ENCODE data around the gene MYBPC2. TPM values are rescaled to one million over a fixed set of nuclear protein-coding genes. Genes with fewer than 3 reads are reported as not detected.

The MYBPC2 gene
- total RNA-seq, 1 donor from 2014 or later: 1.4 TPM

DNA sequence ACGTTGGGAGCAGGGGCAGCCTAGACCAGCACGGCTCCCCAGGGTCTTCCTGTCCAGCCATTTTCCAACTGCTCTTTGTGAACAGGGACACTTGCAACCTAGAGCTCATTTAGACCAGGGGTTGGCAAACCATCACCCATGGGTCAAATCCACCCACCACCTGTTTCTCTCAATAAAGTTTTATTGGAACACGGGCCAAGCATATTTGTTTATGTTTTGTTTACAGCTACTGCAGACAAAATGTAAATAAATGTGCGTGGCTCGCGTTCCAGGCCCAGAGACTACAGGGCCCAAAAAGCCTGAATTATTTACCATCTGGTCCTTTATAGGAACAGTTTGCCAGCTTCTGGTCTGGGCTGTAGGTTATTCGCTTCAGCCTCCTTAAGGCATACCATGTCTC, 30.3 kb downstream of the MYBPC2 start:
- ChIA-PET CTCF (interaction anchor here (1.0 to 4.1 kb wide), 6 partner anchors 48 to 211 kb away, joined by 4 to 92 read pairs (median 6); no protein-coding TSS in a partner anchor), POLR2A (interaction anchor here (0.6 to 1.1 kb wide), 3 partner anchors 16 to 1491 kb away, joined by 3 to 5 read pairs (median 4); no protein-coding TSS in a partner anchor)
- H3K4me1 Mint-ChIP-seq: peaks cover 24% of the 10 kb centered on the region
- H3K36me3 Mint-ChIP-seq (ENCODE audit: low read depth): no peaks in the 10 kb centered on the region
- H3K4me3 Mint-ChIP-seq: no peak overlapping the region
- DNase-seq: no peak
- no peak overlapping the region for H3K27ac Mint-ChIP-seq
- TF ChIP-seq, protein P1, sequence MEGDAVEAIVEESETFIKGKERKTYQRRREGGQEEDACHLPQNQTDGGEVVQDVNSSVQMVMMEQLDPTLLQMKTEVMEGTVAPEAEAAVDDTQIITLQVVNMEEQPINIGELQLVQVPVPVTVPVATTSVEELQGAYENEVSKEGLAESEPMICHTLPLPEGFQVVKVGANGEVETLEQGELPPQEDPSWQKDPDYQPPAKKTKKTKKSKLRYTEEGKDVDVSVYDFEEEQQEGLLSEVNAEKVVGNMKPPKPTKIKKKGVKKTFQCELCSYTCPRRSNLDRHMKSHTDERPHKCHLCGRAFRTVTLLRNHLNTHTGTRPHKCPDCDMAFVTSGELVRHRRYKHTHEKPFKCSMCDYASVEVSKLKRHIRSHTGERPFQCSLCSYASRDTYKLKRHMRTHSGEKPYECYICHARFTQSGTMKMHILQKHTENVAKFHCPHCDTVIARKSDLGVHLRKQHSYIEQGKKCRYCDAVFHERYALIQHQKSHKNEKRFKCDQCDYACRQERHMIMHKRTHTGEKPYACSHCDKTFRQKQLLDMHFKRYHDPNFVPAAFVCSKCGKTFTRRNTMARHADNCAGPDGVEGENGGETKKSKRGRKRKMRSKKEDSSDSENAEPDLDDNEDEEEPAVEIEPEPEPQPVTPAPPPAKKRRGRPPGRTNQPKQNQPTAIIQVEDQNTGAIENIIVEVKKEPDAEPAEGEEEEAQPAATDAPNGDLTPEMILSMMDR (IDR thresholded peaks at IDR 0.05): no peak
- ATAC-seq (ENCODE audit: low read depth): no peak
- intact Hi-C loops (cut with micrococcal nuclease): no loop called here
- peaks cover 2% of the 10 kb centered on the region for H3K27me3 Mint-ChIP-seq
- H3K9me3 Mint-ChIP-seq: no peaks in the 10 kb centered on the region

DNA sequence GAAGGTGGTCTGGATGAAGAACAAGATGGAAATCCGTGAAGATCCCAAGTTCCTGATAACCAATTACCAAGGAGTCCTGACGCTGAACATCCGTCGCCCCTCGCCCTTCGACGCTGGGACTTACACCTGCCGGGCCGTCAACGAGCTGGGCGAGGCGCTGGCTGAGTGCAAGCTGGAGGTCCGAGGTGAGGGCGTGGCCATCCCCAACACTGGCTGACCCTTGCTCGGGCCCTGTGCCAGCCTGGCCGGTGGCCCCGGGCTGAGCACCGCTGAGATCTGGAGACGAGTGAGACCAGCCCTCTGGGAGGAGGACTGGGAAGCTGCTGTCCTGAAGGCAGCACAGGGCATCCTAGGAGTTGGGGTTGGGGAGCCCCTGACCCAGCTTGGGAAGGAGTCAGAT, 31.7 kb downstream of the MYBPC2 start:
- POLR2A ChIA-PET: no interaction called here
- H3K27ac Mint-ChIP-seq: no peak overlapping the region
- H3K9me3 Mint-ChIP-seq: no peaks in the 10 kb centered on the region
- no peak for ATAC-seq (ENCODE audit: low read depth)
- H3K36me3 Mint-ChIP-seq (ENCODE audit: low read depth): no peaks in the 10 kb centered on the region
- CTCF ChIA-PET: no interaction called here
- DNase-seq: no peak
- H3K4me1 Mint-ChIP-seq: peaks cover 19% of the 10 kb centered on the region
- H3K4me3 Mint-ChIP-seq: no peak overlapping the region
- TF ChIP-seq, protein P1 (IDR thresholded peaks at IDR 0.05): no peak
- intact Hi-C loops (cut with micrococcal nuclease): no loop called here
- H3K27me3 Mint-ChIP-seq: peaks cover 5% of the 10 kb centered on the region

DNA sequence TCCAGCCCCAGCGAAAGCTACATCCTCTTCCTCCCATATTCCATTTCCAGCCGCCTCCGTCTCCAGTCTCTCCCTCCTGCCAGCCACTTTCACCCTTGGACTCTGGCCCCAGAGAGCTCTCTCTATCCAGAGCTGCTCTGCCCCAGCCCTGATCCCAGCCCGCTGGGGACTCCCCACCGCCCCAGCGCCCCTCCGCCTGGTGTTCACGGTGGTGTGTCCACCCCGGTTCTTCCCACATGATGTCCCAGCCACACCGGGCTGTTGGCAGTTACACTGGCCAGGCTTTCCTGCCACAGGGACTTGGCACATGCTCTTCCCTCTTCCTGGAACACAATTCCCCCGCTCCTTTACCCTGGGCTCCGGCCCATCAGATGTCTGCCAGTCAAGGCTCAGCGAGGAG, 32.3 kb downstream of the MYBPC2 start:
- no peaks in the 10 kb centered on the region for H3K36me3 Mint-ChIP-seq (ENCODE audit: low read depth)
- ChIA-PET POLR2A (interaction anchor here (0.6 kb wide), 1 partner anchor 60 kb away, joined by 3 read pairs; no protein-coding TSS in a partner anchor), CTCF (no interaction called here)
- H3K9me3 Mint-ChIP-seq: no peaks in the 10 kb centered on the region
- no peak overlapping the region for H3K27ac Mint-ChIP-seq
- TF ChIP-seq, protein P1 (IDR thresholded peaks at IDR 0.05): no peak
- no peak for ATAC-seq (ENCODE audit: low read depth)
- no peak overlapping the region for H3K4me3 Mint-ChIP-seq
- no peak for DNase-seq
- peaks cover 13% of the 10 kb centered on the region for H3K4me1 Mint-ChIP-seq
- peaks cover 5% of the 10 kb centered on the region for H3K27me3 Mint-ChIP-seq
- intact Hi-C loops (cut with micrococcal nuclease): no loop called here

DNA sequence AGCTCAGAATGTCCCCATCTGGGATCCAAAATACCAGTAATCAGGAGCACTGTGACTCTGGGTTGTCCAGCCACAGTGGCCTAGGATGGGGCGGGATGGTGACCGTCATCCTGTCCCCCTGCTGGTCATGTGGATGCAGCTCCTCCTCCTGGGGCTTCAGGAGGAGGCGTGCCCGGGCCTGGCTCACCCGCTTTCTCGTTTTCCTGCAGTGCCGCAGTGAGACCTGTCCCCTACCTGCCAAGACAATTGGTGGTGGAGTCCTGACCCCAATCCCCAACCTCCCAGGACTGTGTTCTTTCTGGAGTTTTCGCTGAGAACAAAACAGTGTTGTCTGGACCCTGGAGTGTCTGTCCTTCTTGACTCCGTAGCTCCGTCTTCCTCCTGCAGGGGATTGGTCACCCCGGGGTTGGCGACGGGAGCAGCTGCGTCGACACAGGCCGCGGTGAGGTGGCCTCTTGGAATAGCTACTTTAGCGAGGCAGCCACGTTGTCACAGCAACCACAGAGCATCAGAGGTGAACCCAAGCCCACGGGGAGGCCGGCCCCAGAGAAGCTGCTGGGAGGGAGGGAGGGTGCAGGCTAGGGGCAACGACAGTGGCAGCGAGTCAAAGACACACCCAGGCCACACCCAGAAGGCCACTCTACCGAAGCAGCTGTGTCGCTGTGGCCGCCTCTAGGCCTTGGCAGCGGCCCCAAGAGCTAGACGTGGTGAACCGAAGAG, 33.5 kb downstream of the MYBPC2 start:
- ChIA-PET POLR2A (interaction anchor here (0.7 kb wide), 1 partner anchor 109 kb away, joined by 3 read pairs; no protein-coding TSS in a partner anchor), CTCF (no interaction called here)
- ATAC-seq (ENCODE audit: low read depth): no peak
- H3K4me1 Mint-ChIP-seq: peaks cover 4% of the 10 kb centered on the region
- H3K27me3 Mint-ChIP-seq: peaks cover 5% of the 10 kb centered on the region
- no peak overlapping the region for H3K4me3 Mint-ChIP-seq
- H3K27ac Mint-ChIP-seq: no peak overlapping the region
- no peak for DNase-seq
- H3K36me3 Mint-ChIP-seq (ENCODE audit: low read depth): no peaks in the 10 kb centered on the region
- no peaks in the 10 kb centered on the region for H3K9me3 Mint-ChIP-seq
- intact Hi-C loops (cut with micrococcal nuclease): no loop called here
- TF ChIP-seq, protein P1 (IDR thresholded peaks at IDR 0.05): no peak

DNA sequence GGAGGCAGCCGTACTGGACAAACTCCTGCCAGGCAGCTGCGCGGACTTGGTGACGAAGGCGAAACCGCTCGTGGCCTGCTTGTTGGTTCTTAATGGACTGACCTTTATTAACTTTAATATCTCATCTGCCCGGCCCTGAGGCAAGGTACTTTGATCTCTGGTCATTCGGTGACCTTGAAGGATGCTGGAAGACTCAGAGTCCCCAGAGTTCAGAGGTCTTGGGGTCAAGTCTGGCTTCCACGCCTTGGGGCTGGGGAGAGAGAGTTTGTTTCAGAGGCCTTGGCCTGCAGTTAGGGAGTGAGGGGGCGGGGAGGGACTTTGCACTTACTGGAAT, 34.0 kb downstream of the MYBPC2 start:
- TF ChIP-seq, protein P1 (IDR thresholded peaks at IDR 0.05): no peak
- H3K27ac Mint-ChIP-seq: no peak overlapping the region
- H3K4me1 Mint-ChIP-seq: no peaks in the 10 kb centered on the region
- POLR2A ChIA-PET: no interaction called here
- no peak overlapping the region for H3K4me3 Mint-ChIP-seq
- no peaks in the 10 kb centered on the region for H3K36me3 Mint-ChIP-seq (ENCODE audit: low read depth)
- DNase-seq (no peak), ATAC-seq (ENCODE audit: low read depth) (no peak)
- CTCF ChIA-PET: no interaction called here
- no peaks in the 10 kb centered on the region for H3K9me3 Mint-ChIP-seq
- peaks cover 5% of the 10 kb centered on the region for H3K27me3 Mint-ChIP-seq
- intact Hi-C loops (cut with micrococcal nuclease): no loop called here
